GM12878 (cell line): ENCODE measurements around the gene ENGASE. TPM values are rescaled to one million over a fixed set of nuclear protein-coding genes. Genes with fewer than 3 reads are reported as not detected.

Experiments used
- ATAC-seq: fragments of 200-7000 bp; cut with Tn5 transposase; 3 replicates; pipeline ENCODE4 v1.9.1; 2020; ENCODE audit warnings: mild to moderate bottlenecking, moderate library complexity
- BruUV-seq: library from RNA; stranded (reverse); fragments of 400-500 nt; replicated peaks from 2 replicates; lab custom pipeline; 2021; lab: Mats Ljungman, UMichigan
- CTCF ChIA-PET: fragments of 300-600 bp; sonication (Branson Sonifier 250); formaldehyde crosslinking; extraction: SDS; loops from one replicate; lab custom pipeline; 2021; ENCODE audit warnings: inconsistent platforms; lab: Yijun Ruan, JAX
- POLR2A ChIA-PET: fragments of 350-600 bp; formaldehyde crosslinking; extraction: SDS; loops from one replicate; lab custom pipeline; 2021; ENCODE audit warnings: inconsistent platforms; lab: Charles Lee
- RAD21 ChIA-PET: fragments of 300-600 bp; sonication (Branson Sonifier 250); formaldehyde crosslinking; loops from one replicate; lab custom pipeline; 2023; ENCODE audit warnings: antibody characterized with exemption; ENCODE audit not compliant: unreplicated experiment; lab: Charles Lee
- SMC1A ChIA-PET: fragments of 300-600 bp; sonication (Branson Sonifier 250); formaldehyde crosslinking; loops from one replicate; lab custom pipeline; 2023; ENCODE audit not compliant: unreplicated experiment, uncharacterized antibody; lab: Charles Lee
- DNase-seq: peaks from one replicate; pipeline ENCODE4 v3.0.0-alpha.2; 2011; ENCODE audit warnings: low read depth, low spot score
- FAIRE-seq: peaks from 3 replicates; lab custom pipeline; 2011; peaks lifted over from hg19 to GRCh38; lab: Jason Lieb, UNC
- H2AFZ ChIP-seq: 2 replicates; pipeline ENCODE4 v1.6.0; 2011; ENCODE audit warnings: low read depth, low read length, control low read depth; ENCODE audit not compliant: control insufficient read depth
- H3K27ac ChIP-seq: 2 replicates; pipeline ENCODE4 v1.5.1; 2011; ENCODE audit warnings: control low read depth; ENCODE audit not compliant: control insufficient read depth, insufficient read depth
- H3K27me3 ChIP-seq, 2 experiments: replicated peaks in 1 of 2; 2 replicates each; pipeline versions ENCODE4 v1.6.0 to v1.6.1; 2011; ENCODE audit warnings: low read length in 1 of 2; ENCODE audit not compliant: control insufficient read depth in 2 of 2, insufficient read depth in 2 of 2
- H3K36me3 ChIP-seq, 2 experiments: 2 replicates each; pipeline ENCODE4 v1.5.1; 2011; ENCODE audit warnings: low read length in 1 of 2; ENCODE audit not compliant: control insufficient read depth in 2 of 2, insufficient read depth in 2 of 2
- H3K4me1 ChIP-seq: 2 replicates; pipeline ENCODE4 v1.6.1; 2011; ENCODE audit warnings: mild to moderate bottlenecking, low read length, moderate library complexity, mixed read lengths; ENCODE audit not compliant: control insufficient read depth, insufficient read depth
- H3K4me2 ChIP-seq: 2 replicates; pipeline ENCODE4 v1.6.0; 2011; ENCODE audit warnings: control low read depth; ENCODE audit not compliant: control insufficient read depth, insufficient read depth
- H3K4me3 ChIP-seq: fragments of 200-600 bp; sonication (generic); 2 replicates; pipeline ENCODE4 v1.5.1; 2016
- H3K79me2 ChIP-seq: 2 replicates; pipeline ENCODE4 v1.6.0; 2011; ENCODE audit warnings: low read length; ENCODE audit not compliant: control insufficient read depth, insufficient read depth
- H3K9ac ChIP-seq: 2 replicates; pipeline ENCODE4 v1.8.0; 2011; ENCODE audit warnings: low read length, control low read depth, mixed read lengths; ENCODE audit not compliant: control insufficient read depth, insufficient read depth
- H3K9me3 ChIP-seq: replicated peaks from 3 replicates; pipeline ENCODE4 v1.5.1; 2011; ENCODE audit warnings: mild to moderate bottlenecking, low read length; ENCODE audit not compliant: control insufficient read depth, insufficient read depth
- H4K20me1 ChIP-seq: 2 replicates; pipeline ENCODE4 v1.6.0; 2011; ENCODE audit not compliant: control insufficient read depth, insufficient read depth
- ATF7 ChIP-seq: fragments of 450-650 bp; IDR thresholded peaks from 2 replicates; pipeline ENCODE4 v1.6.1; 2016; ENCODE audit warnings: low read depth, mild to moderate bottlenecking
- HDAC2 ChIP-seq: fragments of 200-600 bp; sonication (generic); IDR thresholded peaks from 2 replicates; pipeline ENCODE4 v1.6.1; 2017
- HDAC6 ChIP-seq: fragments of 200-600 bp; sonication (generic); IDR thresholded peaks from one replicate; pipeline ENCODE4 v1.8.0; 2017; ENCODE audit warnings: antibody characterized with exemption; ENCODE audit not compliant: unreplicated experiment
- JUND ChIP-seq: IDR thresholded peaks from 2 replicates; pipeline ENCODE4 v1.6.1; 2012; ENCODE audit warnings: low read depth, mild to moderate bottlenecking, low read length, improper control_type of control experiment, moderate library complexity
- NFXL1 ChIP-seq: fragments of 450-650 bp; IDR thresholded peaks from 2 replicates; pipeline ENCODE4 v1.6.1; 2017; ENCODE audit warnings: antibody characterized with exemption, mild to moderate bottlenecking, borderline replicate concordance
- NR2C2 ChIP-seq: IDR thresholded peaks from 2 replicates; pipeline ENCODE4 v1.6.1; 2011; ENCODE audit warnings: borderline replicate concordance, low read depth; ENCODE audit not compliant: control insufficient read depth, insufficient read length
- PML ChIP-seq: IDR thresholded peaks from 2 replicates; pipeline ENCODE4 v1.6.1; 2012; ENCODE audit warnings: low read length, inconsistent platforms
- POLR2A ChIP-seq: IDR thresholded peaks from 2 replicates; pipeline ENCODE4 v1.6.1; 2011; ENCODE audit warnings: low read depth, mild to moderate bottlenecking, low read length
- RUNX3 ChIP-seq: IDR thresholded peaks from 2 replicates; pipeline ENCODE4 v1.6.1; 2012; ENCODE audit warnings: low read length, inconsistent platforms
- SIX5 ChIP-seq: IDR thresholded peaks from 2 replicates; pipeline ENCODE4 v1.6.1; 2011; ENCODE audit warnings: mild to moderate bottlenecking, low read depth, low read length, moderate library complexity; ENCODE audit not compliant: severe bottlenecking
- SUZ12 ChIP-seq: fragments of 200-600 bp; sonication (generic); IDR thresholded peaks from one replicate; pipeline ENCODE4 v1.6.1; 2018; ENCODE audit warnings: antibody characterized with exemption, mild to moderate bottlenecking; ENCODE audit not compliant: unreplicated experiment
- ZBTB40 ChIP-seq: fragments of 450-650 bp; IDR thresholded peaks from 2 replicates; pipeline ENCODE4 v1.6.1; 2016; ENCODE audit warnings: mild to moderate bottlenecking, moderate library complexity, borderline replicate concordance
- WGBS: methylation state at CpG from one replicate; pipeline ENCODE4 v1.1.6; 2016; ENCODE audit warnings: low lambda C conversion rate; ENCODE audit not compliant: insufficient replicate concordance, insufficient coverage; ENCODE audit errors: missing lambda C conversion rate; 5-methylcytosine and 5-hydroxymethylcytosine counted together
- in situ Hi-C: fragments of 300-500 bp; cut with MboI; formaldehyde crosslinking; loops from 9 replicates; pipeline ENCODE4 v1.14.3; 2018; ENCODE audit warnings: mixed read lengths
- intact Hi-C: fragments of 100-400 bp; cut with micrococcal nuclease; formaldehyde crosslinking; loops from one replicate; pipeline ENCODE4 v1.14.2; 2022; ENCODE audit not compliant: unreplicated experiment
- polyA plus RNA-seq, 11 experiments: library from polyadenylated mRNA; depleted of rRNA in 4 of 11; unstranded in 6 of 11; stranded (reverse) in 5 of 11; fragments of >200 nt; fragmentation: Nextera tagmentation in 4 of 11; fragmentation: Illumina TruSeq in 1 of 11; extraction: Ambion mirVana in 4 of 11; extraction: Trizol in 1 of 11; gene quantifications; 1 replicate in 1 of 11; 2 replicates in 10 of 11; pipeline versions ENCODE4 v1.2.1 to v1.2.3, GENCODE V29; 2011 to 2016; ENCODE audit warnings: inconsistent platforms in 2 of 11, missing spikeins in 2 of 11, low read depth in 1 of 11
- total RNA-seq, 4 experiments: library from RNA; depleted of rRNA in 3 of 4; stranded (reverse); fragments of >200 nt in 3 of 4; fragmentation: Illumina TruSeq in 1 of 4; extraction: Trizol in 1 of 4; gene quantifications; 2 replicates each; pipeline versions ENCODE4 v1.2.1 to v1.2.3, GENCODE V29; 2013 to 2021

The ENGASE gene
- total and polyA plus RNA-seq, 10 of the 15 experiments (the other 5 are each of a cell fraction or from before 2014, with no cell fraction given): 0.18 to 28.9 (median 10.5) TPM

GRCh38 chr17:79033741-79034501 is 40.7 kb upstream of the ENGASE start:
- intact Hi-C loops: no loop called here
- DNase-seq: no peak
- Histone ChIP-seq H2AFZ (no peak overlapping the region), H3K9me3 (no peaks in the 10 kb centered on the region), H3K79me2 (no peaks in the 10 kb centered on the region), H3K4me3 (no peak overlapping the region), H4K20me1 (no peaks in the 10 kb centered on the region), H3K9ac (no peak overlapping the region), H3K27me3 (peaks cover 2% of the 10 kb centered on the region in 2 experiments; a peak in 3 of 4 replicates), H3K4me1 (peaks cover 6% of the 10 kb centered on the region), H3K27ac (no peak overlapping the region), H3K4me2 (no peak overlapping the region), H3K36me3 (no peaks in the 10 kb centered on the region)
- ChIA-PET SMC1A (no interaction called here), POLR2A (no interaction called here), RAD21 (no interaction called here), CTCF (interaction anchor here (0.6 to 1.3 kb wide), 4 partner anchors 11 to 17 kb away, joined by 3 to 4 read pairs (median 4); no protein-coding TSS in a partner anchor)
- FAIRE-seq: no peak
- no peak for ATAC-seq
- TF ChIP-seq NR2C2 (no peak), ATF7 (no peak), JUND (no peak), SIX5 (no peak), PML (no peak), NFXL1 (no peak), ZBTB40 (no peak), SUZ12 (no peak), HDAC6 (no peak), POLR2A (no peak), HDAC2 (no peak), RUNX3 (no peak)
- WGBS: 47% methylated on average over 28 of the region's 28 CpGs
- in situ Hi-C loops: no loop called here
- BruUV-seq: no TSS peak
